GM18907 (cell line): ENCODE results near the gene NMNAT1.
"Not testable (repeated sequence)": the region's sequence is repeated elsewhere in the genome, so short reads cannot be mapped to it uniquely, and the experiment has no call there.

Source experiments
- ATAC-seq: cut with Tn5 transposase; IDR thresholded peaks from one replicate; pipeline ENCODE4 v1.9.1; 2021; ENCODE audit warnings: mild to moderate bottlenecking, moderate library complexity; ENCODE audit not compliant: unreplicated experiment

NMNAT1 gene

DNA sequence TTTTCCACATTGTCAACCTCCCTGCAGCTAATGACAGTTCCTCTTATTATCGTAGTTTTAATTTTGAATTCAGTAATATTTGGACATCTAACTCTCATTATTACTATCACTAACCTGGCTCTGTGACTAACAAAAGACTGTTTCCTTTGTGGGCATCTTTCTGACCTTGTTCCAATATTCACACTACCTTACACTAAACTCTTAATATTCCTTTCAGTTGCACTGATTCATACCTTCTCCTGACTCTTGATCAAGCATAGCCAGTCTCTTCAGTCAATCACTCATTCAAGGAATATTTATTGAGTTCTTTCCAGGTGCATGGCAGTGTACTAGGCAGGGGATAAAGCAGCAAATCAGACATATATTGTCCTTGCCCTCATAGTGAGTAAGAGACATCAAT is 25.4 kb upstream of the NMNAT1 start:
- ATAC-seq, result no peak

DNA sequence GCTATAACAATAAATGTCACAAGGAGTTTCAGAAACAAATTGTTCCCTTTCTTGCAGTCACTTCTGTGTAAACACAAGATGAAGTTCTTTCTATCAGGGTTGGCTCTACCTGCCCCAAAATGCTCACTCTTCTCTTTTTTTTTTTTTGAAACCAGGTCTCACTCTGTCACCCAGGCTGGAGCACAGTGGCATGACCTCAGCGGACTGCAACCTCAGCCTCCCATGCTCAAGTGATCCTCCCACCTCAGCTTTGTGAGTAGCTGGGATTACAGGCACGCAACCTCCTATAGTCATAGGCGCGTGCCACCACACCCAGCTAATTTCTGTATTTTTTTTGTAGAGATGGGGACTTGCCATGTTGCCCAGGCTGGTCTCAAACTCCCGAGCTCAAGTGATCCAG is 22.7 kb upstream of the NMNAT1 start:
- no peak for ATAC-seq

DNA sequence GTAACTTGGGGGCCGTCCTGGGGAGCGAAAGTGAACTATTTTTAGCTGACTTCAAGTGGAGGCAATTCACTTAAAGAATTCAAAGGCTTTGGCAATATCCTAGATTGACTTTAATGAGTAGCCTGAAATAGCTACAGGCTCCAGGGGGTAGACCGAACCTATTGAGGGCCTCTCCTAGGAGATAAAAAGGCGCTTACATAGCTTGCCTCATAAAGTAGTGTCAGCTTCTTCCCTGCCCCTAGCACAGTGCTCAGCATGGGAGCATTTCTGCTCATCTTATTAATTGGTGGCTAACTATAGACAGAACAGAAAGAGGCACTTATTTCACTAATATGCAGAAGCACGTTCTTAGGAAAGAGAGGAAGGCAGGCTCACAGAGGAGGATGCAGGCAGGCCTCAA is 20.9 kb upstream of the NMNAT1 start:
- ATAC-seq, result no peak

DNA sequence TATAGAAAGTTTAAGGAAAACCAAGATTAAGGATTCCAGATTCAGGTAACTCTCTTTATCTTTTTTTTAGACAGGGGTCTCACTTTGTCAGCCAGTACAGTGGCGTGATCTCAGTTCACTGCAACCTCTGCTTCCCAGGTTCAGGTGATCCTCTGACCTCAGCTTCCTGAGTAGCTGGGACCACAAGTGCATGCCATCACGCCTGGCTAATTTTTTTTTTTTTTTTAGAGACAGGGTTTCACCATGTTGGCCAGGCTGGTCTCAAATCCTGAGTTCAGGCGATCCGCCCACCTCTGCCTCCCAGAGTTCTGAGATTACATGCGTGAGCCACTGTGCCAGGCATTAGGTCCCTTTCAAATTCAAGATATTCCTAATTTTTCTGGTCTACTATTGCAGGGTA is 16.0 kb upstream of the NMNAT1 start:
- no peak for ATAC-seq

DNA sequence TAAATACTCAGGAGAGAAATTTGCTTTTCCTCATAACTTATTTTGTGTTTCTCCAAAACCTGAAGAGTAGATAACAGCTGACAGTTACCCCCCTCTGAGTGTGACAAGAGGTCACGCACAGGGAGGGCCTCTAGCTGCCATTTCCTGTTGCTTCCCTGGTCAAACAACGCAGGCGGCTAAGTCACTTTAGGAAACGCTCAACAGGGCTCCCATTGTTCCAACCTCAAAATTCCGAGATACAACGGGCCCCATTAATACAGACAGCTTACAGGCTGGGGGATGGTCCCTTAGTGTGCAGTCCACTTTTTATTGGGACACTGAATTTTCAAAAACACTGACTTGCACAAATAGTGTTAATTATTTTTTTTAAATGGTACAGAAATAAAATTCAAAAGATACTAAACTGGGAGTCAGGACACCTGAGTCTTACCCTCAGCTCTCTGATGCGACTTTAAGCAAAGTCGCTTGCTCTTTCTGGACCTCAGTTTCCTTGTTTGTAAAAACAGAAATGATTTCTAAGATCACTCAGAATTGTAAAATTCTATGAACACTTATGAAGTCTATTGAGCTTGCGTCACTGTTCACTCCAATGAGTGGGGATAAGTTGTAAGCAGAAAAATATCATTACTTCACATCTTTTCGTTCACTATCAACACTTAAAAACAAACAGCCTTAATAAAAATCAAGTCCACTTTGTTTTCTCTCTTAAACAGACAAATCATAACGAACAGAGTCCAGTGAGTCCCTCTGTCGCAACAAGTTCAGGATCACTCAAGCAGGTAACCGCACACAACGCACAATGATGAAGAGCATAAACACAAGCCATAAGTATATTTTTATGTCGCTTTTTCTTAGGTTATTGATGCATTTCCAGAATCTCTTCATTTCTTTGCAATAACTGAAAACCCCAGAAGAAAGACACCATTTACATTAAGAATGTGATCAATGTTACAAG is 13.6 kb upstream of the NMNAT1 start:
- no peak for ATAC-seq

DNA sequence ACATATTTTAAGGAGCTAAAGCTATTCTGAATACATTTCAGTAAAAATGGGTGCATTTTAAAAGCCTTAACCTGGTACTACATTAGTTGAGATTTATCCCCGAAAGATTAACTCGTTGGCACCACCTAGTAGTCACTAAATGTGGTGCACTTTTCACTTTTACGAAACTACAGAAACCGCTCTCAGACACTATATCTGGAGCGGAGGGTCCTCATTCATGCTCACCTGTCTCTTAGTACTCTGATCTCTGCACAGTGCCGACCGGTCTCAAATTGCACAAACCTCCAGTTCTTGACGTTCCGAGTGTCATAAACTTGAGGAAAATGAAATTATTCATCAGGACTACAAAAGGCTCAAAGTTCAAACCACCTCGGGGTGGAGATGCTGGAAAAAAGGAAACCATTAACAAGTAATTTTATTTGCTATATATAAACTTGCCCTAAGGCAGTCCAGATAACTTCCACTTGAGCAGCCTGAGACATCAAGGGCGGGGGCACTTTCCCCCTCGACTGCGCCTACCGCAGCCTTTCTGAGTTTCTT is 806 bp upstream of the NMNAT1 start:
- peak; percentile 41 for ATAC-seq

DNA sequence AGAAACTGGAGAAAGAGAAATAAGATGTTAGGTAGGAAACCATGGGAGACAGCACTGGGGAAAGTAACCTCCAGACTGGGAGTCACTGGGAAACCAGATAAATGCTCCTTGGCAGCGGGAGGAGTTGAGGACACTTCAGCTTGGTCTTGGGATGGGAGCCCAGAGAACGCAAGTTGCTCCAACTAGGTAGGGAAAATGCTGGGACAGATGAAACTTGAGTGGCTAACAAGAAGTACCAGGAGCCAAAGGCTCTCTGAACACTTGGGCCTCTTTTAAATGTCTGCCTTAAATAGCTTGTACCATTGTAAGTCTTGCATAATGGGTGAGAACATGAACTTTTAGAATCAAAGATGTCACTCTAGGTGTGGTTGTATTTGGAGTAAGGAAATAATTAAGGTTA is 3.0 kb downstream of the NMNAT1 start:
- ATAC-seq, result no peak

DNA sequence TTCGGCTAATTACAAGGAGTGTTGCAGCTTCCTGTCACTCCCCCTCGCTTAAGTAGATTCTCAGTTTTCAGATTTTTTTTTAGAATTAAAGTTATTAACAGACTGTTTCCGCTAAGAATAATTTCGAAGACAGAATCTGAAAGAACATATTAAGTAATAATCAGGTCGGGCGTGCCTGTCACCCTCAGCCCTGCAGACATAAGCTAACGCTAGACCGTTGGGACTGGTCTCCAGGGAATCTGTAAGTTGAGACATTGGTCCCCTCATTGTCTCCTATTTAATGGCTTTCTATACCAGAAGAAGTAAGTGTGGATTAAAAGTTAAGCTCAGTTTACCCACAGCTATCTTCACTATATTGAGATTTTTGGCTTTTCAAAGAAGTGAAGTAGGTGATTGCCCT is 14.5 kb downstream of the NMNAT1 start:
- no peak for ATAC-seq

DNA sequence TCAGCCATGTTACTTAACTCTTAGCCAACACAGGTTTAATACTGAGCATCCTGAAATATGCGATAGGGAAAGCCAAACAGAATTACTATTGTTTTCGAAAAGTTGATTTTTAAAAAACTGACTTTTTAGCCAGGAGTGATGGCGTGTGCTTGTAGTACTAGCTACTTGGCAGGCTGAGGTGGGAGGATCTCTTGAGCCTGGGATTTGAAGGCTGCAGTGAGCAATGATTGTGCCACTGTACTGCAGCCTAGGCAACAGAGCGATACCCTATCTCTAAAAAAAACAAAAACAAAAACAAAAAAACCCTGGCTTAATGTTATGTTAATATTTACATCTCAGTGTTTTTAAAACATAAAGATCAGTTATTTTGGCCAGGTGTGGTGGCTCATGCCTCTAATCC is 16.7 kb downstream of the NMNAT1 start:
- ATAC-seq, result no peak

DNA sequence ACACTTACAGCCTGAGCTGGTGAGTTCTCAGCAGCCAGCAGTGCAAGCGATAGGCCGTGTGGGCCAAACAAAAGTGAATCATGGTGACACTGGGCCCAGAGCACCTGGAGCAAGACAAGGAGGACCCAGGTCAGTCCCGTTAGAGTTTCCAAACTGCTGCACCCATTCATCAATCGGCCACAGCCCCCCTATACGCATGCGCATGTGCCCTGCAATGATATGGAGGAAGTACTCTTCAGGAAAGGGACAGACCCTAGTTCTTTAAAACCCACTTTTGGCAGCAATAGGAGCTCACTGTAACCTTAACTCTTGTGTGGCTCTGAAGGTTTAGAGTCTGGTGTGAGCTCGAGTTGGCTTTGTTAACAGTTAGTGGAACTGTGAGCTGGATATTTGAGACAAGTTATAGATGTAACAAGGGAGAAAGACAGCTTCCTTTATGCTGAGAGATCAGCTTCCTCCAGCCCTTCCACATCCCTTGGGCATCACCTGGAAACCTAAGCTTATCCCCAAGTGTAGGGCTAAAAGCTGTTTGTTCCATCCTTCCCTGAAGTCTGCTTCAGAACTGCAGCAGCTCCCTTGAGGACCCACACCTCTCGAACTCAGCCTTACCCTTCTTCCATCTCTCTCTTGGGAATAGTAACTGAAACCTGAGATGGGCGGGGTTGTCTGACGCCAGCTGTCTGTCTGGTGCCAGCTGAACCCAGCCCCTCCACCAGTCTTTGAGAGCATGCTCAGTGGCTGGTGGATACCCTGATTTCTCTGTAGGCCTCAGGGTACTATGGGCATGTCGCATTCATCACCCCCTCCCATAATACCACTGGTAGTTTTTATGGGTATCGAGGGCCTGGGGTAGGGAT is 17.7 kb downstream of the NMNAT1 start:
- peak; percentile 60 for ATAC-seq

DNA sequence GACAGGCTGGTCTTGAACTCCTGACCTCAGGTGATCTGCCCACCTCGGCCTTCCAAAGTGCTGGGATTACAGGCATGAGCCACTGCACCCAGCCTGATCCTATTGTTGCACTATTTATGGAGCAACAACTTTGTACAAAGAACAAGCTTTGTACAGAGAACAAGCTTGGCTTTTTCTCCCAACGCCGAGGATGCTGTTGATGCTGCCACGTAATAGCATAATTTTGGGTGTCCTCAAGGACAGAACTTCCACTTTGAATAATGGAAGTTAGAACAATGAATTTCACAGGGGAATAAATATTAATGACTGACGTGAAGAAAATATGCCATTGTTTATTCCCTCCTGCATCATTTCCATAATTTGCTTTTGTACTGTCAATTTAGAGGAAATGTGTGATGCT is 41.0 kb downstream of the NMNAT1 start:
- ATAC-seq, result no peak

DNA sequence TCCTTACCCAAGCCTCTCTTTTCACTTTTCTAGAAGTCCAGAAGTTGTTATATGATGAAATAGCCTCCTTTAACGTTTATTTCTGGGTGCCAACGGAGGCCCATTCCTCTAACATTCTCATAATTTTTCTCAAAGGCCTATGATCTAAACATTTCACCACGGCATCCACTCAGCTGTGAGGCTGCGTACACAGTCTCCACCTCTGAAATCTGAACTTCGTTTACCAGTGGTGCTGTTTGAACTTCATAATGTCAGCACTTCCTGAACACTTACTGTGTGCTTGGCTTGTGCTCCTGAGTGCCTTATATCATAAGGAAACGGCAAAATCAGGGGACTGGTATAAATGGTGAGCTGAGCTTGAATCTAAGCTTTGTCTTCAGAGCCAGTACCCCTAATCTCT is 41.7 kb downstream of the NMNAT1 start:
- no peak for ATAC-seq

DNA sequence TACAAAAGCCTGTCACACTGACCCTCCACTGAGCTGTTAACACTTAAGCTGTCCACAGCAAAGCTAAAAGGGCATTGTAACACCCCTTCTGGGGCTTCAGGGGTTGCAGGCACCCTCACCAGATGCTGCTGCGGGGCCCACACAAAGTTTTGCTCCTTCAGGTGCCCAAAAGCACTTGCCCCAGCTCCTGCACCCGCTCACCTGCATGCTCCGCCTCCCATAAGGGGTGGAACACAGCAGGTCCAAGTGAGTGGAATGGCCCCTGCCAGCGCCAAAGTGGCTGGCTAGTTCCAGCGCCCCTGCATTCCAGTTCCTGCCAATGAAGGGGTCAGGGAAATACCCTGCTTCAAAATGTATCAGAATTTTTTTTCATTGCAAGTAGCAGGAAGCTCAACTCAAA is 46.5 kb downstream of the NMNAT1 start:
- no peak for ATAC-seq

DNA sequence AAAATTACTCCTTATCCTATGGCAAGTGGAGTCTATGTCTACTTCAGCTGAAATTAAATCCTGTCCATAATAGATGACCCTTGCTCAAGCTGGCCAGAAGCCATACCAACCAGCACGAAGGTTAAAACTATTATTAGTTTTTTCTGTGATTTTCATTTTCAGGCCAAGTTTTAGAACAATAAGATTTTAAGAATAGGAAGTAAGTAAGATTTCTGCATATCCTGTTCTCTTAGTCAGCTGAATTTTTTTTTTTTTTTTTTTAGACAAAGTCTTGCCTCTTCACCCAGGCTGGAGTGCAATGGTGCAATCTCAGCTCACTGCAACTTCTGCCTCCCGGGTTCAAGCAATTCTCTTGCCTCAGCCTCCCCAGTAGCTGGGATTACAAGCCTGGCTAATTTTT is 47.7 kb downstream of the NMNAT1 start:
- ATAC-seq, result no peak

DNA sequence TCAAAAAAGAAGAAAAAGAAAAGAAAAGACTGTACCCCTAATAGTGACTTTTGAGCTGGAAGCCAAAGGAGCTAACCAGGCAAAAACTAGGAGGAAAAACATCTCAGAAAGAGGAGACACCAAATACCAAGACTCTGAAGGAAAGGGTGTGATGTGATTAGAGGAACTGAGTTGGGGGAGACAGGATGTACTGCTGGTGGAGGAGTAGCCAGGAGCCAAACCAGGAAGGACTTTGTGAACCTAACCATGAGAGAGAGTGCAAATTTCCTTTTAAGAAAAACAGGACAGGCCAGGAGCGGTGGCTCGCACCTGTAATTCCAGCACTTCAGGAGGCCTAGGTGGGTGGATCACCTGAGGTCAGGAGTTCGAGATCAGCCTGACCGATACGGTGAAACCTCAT is 49.6 kb downstream of the NMNAT1 start:
- ATAC-seq, result no peak

DNA sequence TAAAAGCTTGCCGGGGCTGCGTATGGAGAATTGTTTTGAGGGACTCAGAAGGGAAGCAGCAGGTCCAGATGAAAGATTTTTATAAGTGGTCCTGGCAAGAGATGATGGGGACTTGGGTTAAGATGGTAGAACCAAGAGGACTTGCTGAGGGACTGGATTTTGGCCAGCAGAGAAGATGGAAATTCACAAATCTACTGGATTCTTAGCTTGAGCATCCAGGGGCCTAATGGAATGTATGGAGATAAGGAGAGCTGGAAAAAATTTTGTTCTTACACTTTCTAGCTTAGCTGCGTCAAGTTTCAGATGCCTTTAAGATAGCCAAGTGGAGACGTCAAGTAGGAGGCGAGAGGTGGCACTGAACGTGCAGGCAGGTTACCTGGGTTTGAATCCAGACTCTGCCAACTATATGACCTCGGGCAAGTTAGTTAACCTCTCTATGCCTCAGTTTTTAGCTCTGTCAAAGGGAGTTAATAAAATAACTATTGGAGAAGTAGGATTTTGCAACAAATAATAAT is 50.3 kb downstream of the NMNAT1 start:
- no peak for ATAC-seq

DNA sequence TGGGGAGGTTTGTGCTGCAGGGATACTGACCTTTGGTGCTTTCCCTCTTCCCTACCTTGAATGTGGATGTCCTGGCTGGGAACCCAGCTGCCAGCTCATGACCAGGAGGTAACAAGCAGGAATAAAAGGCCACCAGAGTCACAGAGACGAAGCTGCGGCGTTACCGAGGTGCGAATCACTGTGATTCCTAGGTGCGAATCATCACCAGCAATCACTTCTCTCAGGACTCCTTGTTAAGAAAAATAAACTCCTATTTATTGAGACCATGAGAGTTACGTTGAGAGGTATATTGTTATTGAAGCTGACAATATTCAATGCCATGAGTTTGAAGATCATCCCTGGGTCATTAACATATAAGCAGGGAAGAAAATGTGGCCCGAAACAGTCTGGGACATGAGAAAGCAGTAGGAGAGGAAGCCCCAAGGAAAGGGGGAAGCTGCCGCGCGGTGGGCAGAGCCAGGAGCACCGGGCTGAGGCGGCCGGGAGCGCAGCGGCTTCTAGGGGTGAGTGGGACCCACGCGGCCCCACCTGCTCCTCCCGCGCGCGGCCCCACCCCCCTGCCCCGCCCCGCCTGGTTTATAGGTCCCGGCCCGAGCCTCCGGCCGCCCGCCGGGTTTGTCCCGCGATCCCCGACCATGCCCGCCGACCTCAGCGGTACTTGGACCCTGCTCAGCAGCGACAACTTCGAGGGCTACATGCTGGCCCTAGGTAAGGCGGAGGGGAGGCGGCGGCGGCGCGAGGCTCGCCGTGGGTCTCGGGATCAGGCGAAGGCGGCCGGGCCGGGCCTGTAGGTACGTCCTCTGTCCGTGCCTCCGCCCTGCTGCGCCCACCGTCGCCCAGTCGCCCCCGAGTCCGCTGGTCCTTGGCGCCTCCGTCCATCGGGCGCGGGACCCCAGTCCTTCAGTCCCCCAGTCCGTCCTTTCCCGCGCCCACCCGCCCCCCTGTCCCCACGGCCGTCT is 53.6 kb downstream of the NMNAT1 start, which contains the start of gene RBP7:
Gene RBP7 (plus strand): TSS at position 605 of the 959 bp plus-strand sequence. CDS start 31 bp downstream, at position 636.
- no peak for ATAC-seq

DNA sequence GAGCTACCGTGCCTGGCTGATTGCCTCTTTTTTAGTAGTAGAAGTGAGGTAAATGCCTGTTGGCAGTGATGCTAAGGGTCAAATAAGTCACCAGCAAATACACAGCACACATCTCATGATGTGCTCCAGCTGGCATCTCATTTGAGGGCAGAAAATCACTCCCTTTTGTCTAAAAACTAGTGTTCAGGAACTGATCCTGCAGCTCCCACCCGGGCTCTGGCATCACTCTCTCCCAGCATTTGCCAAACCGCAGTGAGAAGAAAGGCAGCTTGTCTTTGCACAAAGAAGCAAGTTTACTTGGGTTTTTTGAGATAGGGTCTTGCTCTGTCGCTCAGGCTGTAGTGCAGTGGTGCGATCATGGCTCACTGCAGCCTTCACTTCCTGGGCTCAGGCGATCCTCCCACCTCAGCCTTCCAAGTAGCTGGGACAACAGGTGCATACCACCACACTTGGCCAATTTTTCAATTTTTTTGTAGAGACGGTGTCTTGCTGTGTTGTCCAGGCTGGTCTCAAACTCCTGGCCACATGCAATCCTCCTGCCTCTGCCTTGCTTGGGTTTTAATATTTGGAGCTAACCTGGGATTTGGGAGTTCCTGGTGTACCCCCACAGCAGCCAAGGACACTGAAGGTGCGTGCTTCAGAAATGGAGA is 57.9 kb downstream of the NMNAT1 start:
- no peak for ATAC-seq

DNA sequence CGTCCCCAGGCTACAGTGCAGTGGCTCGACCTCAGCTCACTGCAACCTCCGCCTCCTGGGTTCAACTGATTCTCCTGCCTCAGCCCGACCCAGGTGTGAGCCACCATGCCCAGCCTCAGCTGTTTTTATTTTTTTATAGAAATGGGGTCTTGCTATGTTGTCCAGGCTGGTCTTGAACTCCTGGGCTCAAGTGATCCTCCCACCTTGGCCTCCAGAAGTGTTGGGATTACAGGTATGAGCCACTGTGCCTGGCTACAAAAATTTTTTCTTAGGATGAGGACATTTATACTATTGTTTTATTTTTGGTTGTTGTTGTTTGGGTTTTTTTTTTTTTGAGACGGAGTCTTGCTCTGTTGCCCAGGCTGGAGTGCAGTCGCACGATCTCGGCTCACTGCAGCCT is 62.0 kb downstream of the NMNAT1 start:
- ATAC-seq, result not testable (repeated sequence)

DNA sequence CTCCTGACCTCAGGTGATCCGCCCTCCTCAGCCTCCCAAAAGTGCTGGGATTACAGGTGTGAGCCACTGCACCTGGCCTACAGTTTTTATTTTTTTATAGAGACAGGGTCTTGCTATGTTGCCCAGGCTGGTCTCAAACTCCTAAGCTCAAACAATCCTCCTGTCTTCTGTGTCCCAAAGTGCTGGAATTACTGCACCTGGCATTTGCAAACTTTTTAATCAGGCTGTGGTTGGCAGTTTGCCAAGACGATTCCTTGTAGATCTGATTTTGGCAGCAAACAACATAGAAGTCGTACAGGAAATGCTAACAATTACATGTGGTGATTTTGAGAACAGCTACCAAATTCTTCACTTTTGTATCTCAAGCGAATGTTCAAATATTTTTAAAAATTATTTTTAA is 63.9 kb downstream of the NMNAT1 start:
- ATAC-seq, result no peak
